GM18907 (cell line): ENCODE measurements around the gene NRCAM.
"Not testable (repeated sequence)": the region's sequence is repeated elsewhere in the genome, so short reads cannot be mapped to it uniquely, and the experiment has no call there.

Experiments
- ATAC-seq: cut with Tn5 transposase; IDR thresholded peaks from one replicate; pipeline ENCODE4 v1.9.1; 2021; ENCODE audit warnings: mild to moderate bottlenecking, moderate library complexity; ENCODE audit not compliant: unreplicated experiment

Gene NRCAM

GRCh38 chr7:108348913-108349312 is 107.3 kb downstream of the NRCAM start:
- no peak for ATAC-seq

GRCh38 chr7:108347616-108348015 is 108.6 kb downstream of the NRCAM start:
- no peak for ATAC-seq

GRCh38 chr7:108345710-108346336 is 110.4 kb downstream of the NRCAM start:
- ATAC-seq, result no peak

- ATAC-seq, result no peak
Observed at GRCh38 chr7:108340856-108341411, 115.3 kb downstream of the NRCAM start.

GRCh38 chr7:108340406-108340805 is 115.8 kb downstream of the NRCAM start:
- not testable (repeated sequence) for ATAC-seq

GRCh38 chr7:108335269-108335918 is 120.8 kb downstream of the NRCAM start:
- ATAC-seq, result no peak

GRCh38 chr7:108332937-108333336 is 123.3 kb downstream of the NRCAM start:
- no peak for ATAC-seq

GRCh38 chr7:108331971-108332370 is 124.3 kb downstream of the NRCAM start:
- no peak for ATAC-seq

GRCh38 chr7:108330227-108330626 is 126.0 kb downstream of the NRCAM start:
- no peak for ATAC-seq

GRCh38 chr7:108329514-108329913 is 126.7 kb downstream of the NRCAM start:
- no peak for ATAC-seq

GRCh38 chr7:108328174-108328651 is 128.0 kb downstream of the NRCAM start:
- peak; percentile 74 for ATAC-seq

- no peak for ATAC-seq
Observed at GRCh38 chr7:108327353-108327752, 128.9 kb downstream of the NRCAM start.

- no peak for ATAC-seq
Observed at GRCh38 chr7:108326938-108327337, 129.3 kb downstream of the NRCAM start.

GRCh38 chr7:108324053-108325038 is 131.9 kb downstream of the NRCAM start:
- ATAC-seq, result no peak

- no peak for ATAC-seq
Observed at GRCh38 chr7:108322925-108323832, 133.1 kb downstream of the NRCAM start.

- ATAC-seq, result no peak
Observed at GRCh38 chr7:108322046-108322445, 134.2 kb downstream of the NRCAM start.

- ATAC-seq, result no peak
Observed at GRCh38 chr7:108321359-108321758, 134.9 kb downstream of the NRCAM start.

GRCh38 chr7:108316708-108317107 is 139.5 kb downstream of the NRCAM start:
- no peak for ATAC-seq

GRCh38 chr7:108314551-108314950 is 141.7 kb downstream of the NRCAM start:
- no peak for ATAC-seq

GRCh38 chr7:108314049-108314448 is 142.2 kb downstream of the NRCAM start:
- ATAC-seq, result no peak
